Large intestine (tissue), 3 donors: ENCODE data around the gene PTPMT1. TPM values are rescaled to one million over a fixed set of nuclear protein-coding genes. Genes with fewer than 3 reads are reported as not detected.

Experiments used
- DNase-seq, 2 donors: peaks; one replicate each; pipeline versions ENCODE4 v3.0.0 to v3.0.0-alpha.2; 2013
- H3K27ac ChIP-seq: one replicate; pipeline ENCODE4 v1.5.1; 2013; ENCODE audit warnings: low read length
- H3K27me3 ChIP-seq: 2 replicates; pipeline ENCODE4 v1.6.1; 2013; ENCODE audit warnings: low read length; ENCODE audit not compliant: control insufficient read depth, insufficient read depth
- H3K36me3 ChIP-seq: 2 replicates; pipeline ENCODE4 v1.6.1; 2013; ENCODE audit warnings: low read length; ENCODE audit not compliant: control insufficient read depth, insufficient read depth
- H3K4me1 ChIP-seq: one replicate; pipeline ENCODE4 v1.6.1; 2013; ENCODE audit warnings: low read length; ENCODE audit not compliant: control insufficient read depth, insufficient read depth
- H3K4me3 ChIP-seq: one replicate; pipeline ENCODE4 v1.5.1; 2013; ENCODE audit warnings: low read length
- H3K9me3 ChIP-seq: one replicate; pipeline ENCODE4 v1.6.1; 2013; ENCODE audit warnings: mild to moderate bottlenecking, low read depth, low read length, moderate library complexity; ENCODE audit not compliant: control insufficient read depth
- WGBS: methylation state at CpG from one replicate; pipeline ENCODE4 v1.1.5; 2013; ENCODE audit warnings: low lambda C conversion rate; ENCODE audit not compliant: insufficient coverage; 5-methylcytosine and 5-hydroxymethylcytosine counted together
- polyA plus RNA-seq: library from polyadenylated mRNA; unstranded; fragments of 120-200 nt; gene quantifications from one replicate; pipeline ENCODE4 v1.2.1, GENCODE V29; 2013

The PTPMT1 gene
- polyA plus RNA-seq, 1 donor: 51.1 TPM

GRCh38 chr11:47577460-47578041, 12.2 kb downstream of the PTPMT1 start:
- Histone ChIP-seq H3K9me3 (no peaks in the 10 kb centered on the region), H3K4me1 (peaks cover 15% of the 10 kb centered on the region), H3K4me3 (no peak overlapping the region), H3K27ac (no peak overlapping the region), H3K27me3 (no peaks in the 10 kb centered on the region), H3K36me3 (peaks cover 48% of the 10 kb centered on the region)
- DNase-seq: no peak
- no CpG with 5 or more reads among the region's 13 CpGs for WGBS

- H3K4me1 ChIP-seq: peaks cover 15% of the 10 kb centered on the region
- peak; percentile 87 to 92 for DNase-seq
- peak within 1 kb of the TSS; percentile 91 for H3K27ac ChIP-seq
- no peaks in the 10 kb centered on the region for H3K27me3 ChIP-seq
- no peaks in the 10 kb centered on the region for H3K9me3 ChIP-seq
- peaks cover 48% of the 10 kb centered on the region for H3K36me3 ChIP-seq
- H3K4me3 ChIP-seq: peak within 1 kb of the TSS; percentile 88
- no CpG with 5 or more reads among the region's 72 CpGs for WGBS
These were observed 13.4 kb downstream of the PTPMT1 start, which contains the start of the genes KBTBD4 and NDUFS3 for GRCh38 chr11:47578524-47579494. Gene KBTBD4 (minus strand): TSS chr11:47578970. CDS start chr11:47578951, 19 bp downstream. Gene NDUFS3 (plus strand): TSS chr11:47579074. CDS start chr11:47579092, 18 bp downstream.

GRCh38 chr11:47583844-47584243, 18.4 kb downstream of the PTPMT1 start:
- no CpG with 5 or more reads among the region's 5 CpGs for WGBS

DNA sequence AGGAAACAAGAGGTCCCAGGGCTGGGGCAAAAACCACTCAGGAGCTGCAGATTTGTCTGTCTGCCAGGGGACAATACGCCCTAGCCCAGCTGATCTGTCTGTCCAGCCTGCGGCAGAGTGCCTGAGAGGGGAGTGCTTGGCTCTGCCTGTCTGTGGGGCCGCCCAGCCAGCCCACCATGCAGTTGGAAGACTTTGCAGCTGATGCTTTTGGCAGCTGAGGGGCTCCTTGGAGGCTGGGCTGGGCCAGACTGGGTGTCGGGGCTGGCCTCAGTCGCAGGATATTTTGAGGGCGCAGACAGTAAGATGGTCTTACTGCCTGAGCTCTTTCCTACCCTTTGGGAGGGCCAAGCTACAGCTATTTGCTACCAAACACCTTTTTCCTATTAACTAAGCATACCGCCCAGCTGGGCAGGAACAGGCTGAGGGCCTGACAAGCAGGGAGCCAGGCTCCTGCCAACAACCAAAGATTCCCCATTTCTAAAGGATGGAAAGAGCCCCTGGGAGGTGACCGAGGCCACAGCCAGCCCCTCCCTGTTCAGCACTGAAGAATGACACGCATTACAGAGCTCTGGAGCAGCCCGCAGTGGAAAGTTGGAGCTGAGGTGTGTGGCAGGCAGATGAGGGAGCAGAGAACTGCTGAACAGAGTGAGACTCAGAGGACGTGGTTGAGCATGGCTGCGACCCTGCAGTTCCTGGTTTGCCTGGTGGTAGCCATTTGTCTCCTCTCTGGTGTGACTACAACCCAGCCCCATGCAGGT, 20.9 kb downstream of the PTPMT1 start, which contains the start of gene FAM180B:
FAM180B (plus strand) TSS at position 581 of the 758 bp plus-strand sequence; CDS start at position 672, 91 bp downstream.
- Histone ChIP-seq H3K27ac (peak within 1 kb of the TSS; percentile 60), H3K4me3 (no peak within 1 kb of the TSS), H3K4me1 (peaks cover 17% of the 10 kb centered on the region), H3K27me3 (peaks cover 4% of the 10 kb centered on the region), H3K36me3 (peaks cover 38% of the 10 kb centered on the region), H3K9me3 (peaks cover 5% of the 10 kb centered on the region)
- WGBS: no CpG with 5 or more reads among the region's 12 CpGs
- no peak for DNase-seq

More at GRCh38 chr11:47583844-47584243, 18.4 kb downstream of the PTPMT1 start:
- Histone ChIP-seq H3K9me3 (no peaks in the 10 kb centered on the region), H3K36me3 (peaks cover 51% of the 10 kb centered on the region), H3K27ac (no peak overlapping the region), H3K27me3 (no peaks in the 10 kb centered on the region), H3K4me1 (peaks cover 22% of the 10 kb centered on the region), H3K4me3 (no peak overlapping the region)
- no peak for DNase-seq

- no CpG with 5 or more reads among the region's 6 CpGs for WGBS
- no peak overlapping the region for H3K4me3 ChIP-seq
- no peak for DNase-seq
- peaks cover 5% of the 10 kb centered on the region for H3K9me3 ChIP-seq
- peaks cover 12% of the 10 kb centered on the region for H3K27me3 ChIP-seq
- H3K27ac ChIP-seq: peak overlapping the region; percentile 60
- H3K4me1 ChIP-seq: peaks cover 17% of the 10 kb centered on the region
- H3K36me3 ChIP-seq: peaks cover 29% of the 10 kb centered on the region
These were observed 21.8 kb downstream of the PTPMT1 start for GRCh38 chr11:47587039-47587716.

- peaks cover 18% of the 10 kb centered on the region for H3K27me3 ChIP-seq
- peaks cover 23% of the 10 kb centered on the region for H3K36me3 ChIP-seq
- H3K9me3 ChIP-seq: peaks cover 5% of the 10 kb centered on the region
- peak; percentile 85 to 90 for DNase-seq
- peak overlapping the region; percentile 64 for H3K27ac ChIP-seq
- no CpG with 5 or more reads among the region's 14 CpGs for WGBS
- peaks cover 17% of the 10 kb centered on the region for H3K4me1 ChIP-seq
- no peak overlapping the region for H3K4me3 ChIP-seq
These were observed 22.4 kb downstream of the PTPMT1 start for GRCh38 chr11:47587723-47588326.

DNA sequence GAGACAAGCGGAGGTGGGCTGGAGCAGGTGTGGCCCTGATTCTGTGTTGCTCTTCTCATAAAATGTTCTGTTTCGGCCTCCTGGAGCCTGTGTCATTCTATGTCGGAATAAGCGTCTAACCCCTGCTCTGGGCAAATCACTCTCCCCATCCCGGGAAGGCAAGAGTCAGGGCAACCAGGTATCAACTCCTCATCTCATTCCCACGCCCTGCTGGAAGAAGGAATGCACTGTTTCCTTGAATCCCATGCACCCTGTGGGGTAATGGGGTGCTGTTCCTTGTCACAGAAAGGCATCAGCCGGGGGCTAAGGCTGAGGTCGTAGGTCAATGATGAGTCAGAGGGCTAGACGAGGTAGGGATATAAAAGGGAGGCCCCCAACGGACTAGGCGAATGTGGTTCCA, 23.7 kb downstream of the PTPMT1 start:
- Histone ChIP-seq H3K9me3 (peaks cover 5% of the 10 kb centered on the region), H3K36me3 (peaks cover 10% of the 10 kb centered on the region), H3K27ac (no peak overlapping the region), H3K4me1 (peaks cover 20% of the 10 kb centered on the region), H3K27me3 (peaks cover 31% of the 10 kb centered on the region), H3K4me3 (peak overlapping the region; percentile 49)
- no peak for DNase-seq
- WGBS: no CpG with 5 or more reads among the region's 11 CpGs

DNA sequence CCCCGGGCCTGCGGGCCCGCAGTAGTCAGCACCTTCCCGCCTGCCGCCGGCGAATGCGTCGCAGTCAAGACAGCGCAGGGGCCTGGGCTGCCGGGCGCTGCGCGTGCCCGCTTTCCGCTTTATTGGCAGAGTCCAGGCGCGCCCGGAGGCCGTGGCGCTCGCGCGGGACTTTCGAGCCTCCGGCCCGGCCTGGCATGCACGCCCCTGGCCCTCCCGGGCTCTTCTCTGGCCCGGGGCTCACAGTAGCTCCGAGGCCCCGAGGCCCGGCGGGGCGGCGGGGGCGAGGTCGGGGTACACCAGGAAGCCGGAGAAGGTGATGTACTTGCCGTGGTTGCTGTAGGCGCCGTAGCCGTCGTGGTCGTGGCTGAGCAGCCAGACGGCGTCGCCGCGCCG, 24.2 kb downstream of the PTPMT1 start:
- no peak for DNase-seq
- WGBS: no CpG with 5 or more reads among the region's 51 CpGs
- H3K27ac ChIP-seq: no peak overlapping the region
- H3K27me3 ChIP-seq: peaks cover 36% of the 10 kb centered on the region
- peaks cover 20% of the 10 kb centered on the region for H3K4me1 ChIP-seq
- peaks cover 5% of the 10 kb centered on the region for H3K36me3 ChIP-seq
- H3K4me3 ChIP-seq: peak overlapping the region; percentile 49
- H3K9me3 ChIP-seq: peaks cover 8% of the 10 kb centered on the region
